SH-SY5Y (cell line): Measurements from ENCODE around the gene COL4A4.

ENCODE experiments used
- GATA2 ChIP-seq: IDR thresholded peaks from 2 replicates; pipeline ENCODE4 v1.6.1; 2011; ENCODE audit warnings: mild to moderate bottlenecking, low read depth, low read length
- GATA3 ChIP-seq: IDR thresholded peaks from 2 replicates; pipeline ENCODE4 v1.6.1; 2011; ENCODE audit warnings: low read depth, mild to moderate bottlenecking, low read length, moderate library complexity

GRCh38 chr2:227152093-227152766 lies 11.8 kb downstream of the COL4A4 start:
- TF ChIP-seq GATA2, result no peak
- no peak for TF ChIP-seq GATA3
